Panc1 (cell line): ENCODE results near the gene RNASE7. TPM values are rescaled to one million over a fixed set of nuclear protein-coding genes. Genes with fewer than 3 reads are reported as not detected.

ENCODE experiments used
- ATAC-seq: fragments of 200-7000 bp; cut with Tn5 transposase; 2 replicates; pipeline ENCODE4 v1.9.1; 2020; ENCODE audit warnings: mild to moderate bottlenecking, moderate library complexity
- BruUV-seq: library from RNA; stranded (reverse); fragments of 400-500 nt; replicated peaks from 2 replicates; lab custom pipeline; 2021; lab: Mats Ljungman, UMichigan
- CTCF ChIA-PET: fragments of 300-600 bp; sonication (Branson Sonifier 250); formaldehyde crosslinking; loops from one replicate; lab custom pipeline; 2022; ENCODE audit warnings: antibody characterized with exemption; lab: Charles Lee
- POLR2A ChIA-PET: fragments of 300-600 bp; sonication (Branson Sonifier 250); formaldehyde crosslinking; loops from one replicate; lab custom pipeline; 2022; ENCODE audit warnings: antibody characterized with exemption; lab: Charles Lee
- DNase-seq: peaks from one replicate; pipeline ENCODE4 v3.0.0-alpha.2; 2010; ENCODE audit warnings: low read depth, low spot score
- H3K27ac ChIP-seq: 2 replicates; pipeline ENCODE4 v1.5.1; 2011; ENCODE audit warnings: mild to moderate bottlenecking, low read length, inconsistent platforms
- H3K27me3 ChIP-seq: fragments of 200-500 bp; sonication (Bioruptor generic); 2 replicates; pipeline ENCODE4 v1.6.0; 2014; ENCODE audit warnings: low read length, inconsistent platforms; ENCODE audit not compliant: control insufficient read depth, insufficient read depth
- H3K36me3 ChIP-seq: fragments of 200-500 bp; sonication (Bioruptor generic); 2 replicates; pipeline ENCODE4 v1.5.1; 2014; ENCODE audit warnings: inconsistent platforms, mild to moderate bottlenecking, low read length, moderate library complexity; ENCODE audit not compliant: control insufficient read depth, insufficient read depth
- H3K4me1 ChIP-seq: 2 replicates; pipeline ENCODE4 v1.5.1; 2011; ENCODE audit warnings: inconsistent platforms, mild to moderate bottlenecking, low read length, moderate library complexity; ENCODE audit not compliant: control insufficient read depth, insufficient read depth
- H3K4me3 ChIP-seq, 2 experiments: 2 replicates each; pipeline ENCODE4 v1.5.1; 2011 to 2012; ENCODE audit warnings: low read depth in 2 of 2, low read length in 2 of 2, mild to moderate bottlenecking in 2 of 2, inconsistent platforms in 1 of 2, moderate library complexity in 1 of 2
- H3K9me3 ChIP-seq: fragments of 200-500 bp; sonication (Bioruptor generic); 2 replicates; pipeline ENCODE4 v1.5.1; 2014; ENCODE audit warnings: low read depth, mild to moderate bottlenecking, inconsistent platforms, low read length, moderate library complexity; ENCODE audit not compliant: control insufficient read depth, insufficient read depth
- POLR2AphosphoS5 ChIP-seq: IDR thresholded peaks from 2 replicates; pipeline ENCODE4 v1.6.1; 2012; ENCODE audit warnings: mild to moderate bottlenecking, low read depth, low read length, moderate library complexity
- SIN3A ChIP-seq: IDR thresholded peaks from 2 replicates; pipeline ENCODE4 v1.6.1; 2012; ENCODE audit warnings: low read depth, mild to moderate bottlenecking, low read length, moderate library complexity, borderline replicate concordance; ENCODE audit not compliant: insufficient read depth
- TCF7L2 ChIP-seq: IDR thresholded peaks from 2 replicates; pipeline ENCODE4 v1.6.1; 2011; ENCODE audit warnings: mild to moderate bottlenecking, low read depth, low read length, inconsistent platforms
- in situ Hi-C: cut with HindIII; loops from 2 replicates; pipeline ENCODE4 v1.10.0; 2016; ENCODE audit warnings: low sequenced_read_pairs, low pct_unique_long_range_greater_than_20kb
- intact Hi-C: fragments of 100-400 bp; cut with micrococcal nuclease; formaldehyde crosslinking; loops from one replicate; pipeline ENCODE4 v1.10.0; 2022; ENCODE audit not compliant: unreplicated experiment
- total RNA-seq: library from RNA; stranded (reverse); gene quantifications from one replicate; pipeline ENCODE4 v1.2.1, GENCODE V29; 2021; ENCODE audit not compliant: unreplicated experiment
- TF ChIP-seq, protein P1 (sequence below), 2 experiments: IDR thresholded peaks; 2 replicates each; pipeline ENCODE4 v1.6.1; 2011 to 2012; ENCODE audit warnings: low read depth in 2 of 2, control low read depth in 1 of 2, low read length in 1 of 2, mild to moderate bottlenecking in 1 of 2, moderate library complexity in 1 of 2; ENCODE audit not compliant: insufficient read depth in 1 of 2
- TF ChIP-seq, protein P2 (sequence below): fragments of 450-650 bp; IDR thresholded peaks from 2 replicates; pipeline ENCODE4 v1.5.1; 2017; ENCODE audit warnings: mild to moderate bottlenecking

RNASE7 gene
- total RNA-seq, 1 experiment from 2014 or later, result not detected

DNA sequence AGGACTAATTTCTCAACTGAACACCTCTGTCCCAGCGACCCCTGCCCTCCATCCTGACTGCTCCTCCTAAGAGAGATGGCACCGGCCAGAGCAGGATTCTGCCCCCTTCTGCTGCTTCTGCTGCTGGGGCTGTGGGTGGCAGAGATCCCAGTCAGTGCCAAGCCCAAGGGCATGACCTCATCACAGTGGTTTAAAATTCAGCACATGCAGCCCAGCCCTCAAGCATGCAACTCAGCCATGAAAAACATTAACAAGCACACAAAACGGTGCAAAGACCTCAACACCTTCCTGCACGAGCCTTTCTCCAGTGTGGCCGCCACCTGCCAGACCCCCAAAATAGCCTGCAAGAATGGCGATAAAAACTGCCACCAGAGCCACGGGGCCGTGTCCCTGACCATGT lies 756 bp downstream of the RNASE7 start:
- H3K4me3 ChIP-seq, result no peak overlapping the region
- H3K36me3 ChIP-seq, result no peaks in the 10 kb centered on the region
- no peak overlapping the region for H3K27ac ChIP-seq
- TF ChIP-seq TCF7L2 (no peak), POLR2AphosphoS5 (no peak), SIN3A (no peak)
- TF ChIP-seq, protein P1, sequence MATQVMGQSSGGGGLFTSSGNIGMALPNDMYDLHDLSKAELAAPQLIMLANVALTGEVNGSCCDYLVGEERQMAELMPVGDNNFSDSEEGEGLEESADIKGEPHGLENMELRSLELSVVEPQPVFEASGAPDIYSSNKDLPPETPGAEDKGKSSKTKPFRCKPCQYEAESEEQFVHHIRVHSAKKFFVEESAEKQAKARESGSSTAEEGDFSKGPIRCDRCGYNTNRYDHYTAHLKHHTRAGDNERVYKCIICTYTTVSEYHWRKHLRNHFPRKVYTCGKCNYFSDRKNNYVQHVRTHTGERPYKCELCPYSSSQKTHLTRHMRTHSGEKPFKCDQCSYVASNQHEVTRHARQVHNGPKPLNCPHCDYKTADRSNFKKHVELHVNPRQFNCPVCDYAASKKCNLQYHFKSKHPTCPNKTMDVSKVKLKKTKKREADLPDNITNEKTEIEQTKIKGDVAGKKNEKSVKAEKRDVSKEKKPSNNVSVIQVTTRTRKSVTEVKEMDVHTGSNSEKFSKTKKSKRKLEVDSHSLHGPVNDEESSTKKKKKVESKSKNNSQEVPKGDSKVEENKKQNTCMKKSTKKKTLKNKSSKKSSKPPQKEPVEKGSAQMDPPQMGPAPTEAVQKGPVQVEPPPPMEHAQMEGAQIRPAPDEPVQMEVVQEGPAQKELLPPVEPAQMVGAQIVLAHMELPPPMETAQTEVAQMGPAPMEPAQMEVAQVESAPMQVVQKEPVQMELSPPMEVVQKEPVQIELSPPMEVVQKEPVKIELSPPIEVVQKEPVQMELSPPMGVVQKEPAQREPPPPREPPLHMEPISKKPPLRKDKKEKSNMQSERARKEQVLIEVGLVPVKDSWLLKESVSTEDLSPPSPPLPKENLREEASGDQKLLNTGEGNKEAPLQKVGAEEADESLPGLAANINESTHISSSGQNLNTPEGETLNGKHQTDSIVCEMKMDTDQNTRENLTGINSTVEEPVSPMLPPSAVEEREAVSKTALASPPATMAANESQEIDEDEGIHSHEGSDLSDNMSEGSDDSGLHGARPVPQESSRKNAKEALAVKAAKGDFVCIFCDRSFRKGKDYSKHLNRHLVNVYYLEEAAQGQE (IDR thresholded peaks at IDR 0.05; ENCODE audit: insufficient read depth in 1 of 2, low read depth in 2 of 2, low read length in 1 of 2), result no peak
- TF ChIP-seq, protein P2, sequence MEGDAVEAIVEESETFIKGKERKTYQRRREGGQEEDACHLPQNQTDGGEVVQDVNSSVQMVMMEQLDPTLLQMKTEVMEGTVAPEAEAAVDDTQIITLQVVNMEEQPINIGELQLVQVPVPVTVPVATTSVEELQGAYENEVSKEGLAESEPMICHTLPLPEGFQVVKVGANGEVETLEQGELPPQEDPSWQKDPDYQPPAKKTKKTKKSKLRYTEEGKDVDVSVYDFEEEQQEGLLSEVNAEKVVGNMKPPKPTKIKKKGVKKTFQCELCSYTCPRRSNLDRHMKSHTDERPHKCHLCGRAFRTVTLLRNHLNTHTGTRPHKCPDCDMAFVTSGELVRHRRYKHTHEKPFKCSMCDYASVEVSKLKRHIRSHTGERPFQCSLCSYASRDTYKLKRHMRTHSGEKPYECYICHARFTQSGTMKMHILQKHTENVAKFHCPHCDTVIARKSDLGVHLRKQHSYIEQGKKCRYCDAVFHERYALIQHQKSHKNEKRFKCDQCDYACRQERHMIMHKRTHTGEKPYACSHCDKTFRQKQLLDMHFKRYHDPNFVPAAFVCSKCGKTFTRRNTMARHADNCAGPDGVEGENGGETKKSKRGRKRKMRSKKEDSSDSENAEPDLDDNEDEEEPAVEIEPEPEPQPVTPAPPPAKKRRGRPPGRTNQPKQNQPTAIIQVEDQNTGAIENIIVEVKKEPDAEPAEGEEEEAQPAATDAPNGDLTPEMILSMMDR, result no peak
- ChIA-PET CTCF (interaction anchor here (1.2 kb wide), 1 partner anchor 28 kb away, joined by 5 read pairs; no protein-coding TSS in a partner anchor), POLR2A (no interaction called here)
- BruUV-seq, result no TSS peak
- in situ Hi-C loops (no loop called here), intact Hi-C loops (no loop called here)
- H3K27me3 ChIP-seq, result peaks cover 2% of the 10 kb centered on the region
- H3K9me3 ChIP-seq, result no peaks in the 10 kb centered on the region
- DNase-seq (no peak), ATAC-seq (no peak)
- H3K4me1 ChIP-seq, result no peaks in the 10 kb centered on the region

DNA sequence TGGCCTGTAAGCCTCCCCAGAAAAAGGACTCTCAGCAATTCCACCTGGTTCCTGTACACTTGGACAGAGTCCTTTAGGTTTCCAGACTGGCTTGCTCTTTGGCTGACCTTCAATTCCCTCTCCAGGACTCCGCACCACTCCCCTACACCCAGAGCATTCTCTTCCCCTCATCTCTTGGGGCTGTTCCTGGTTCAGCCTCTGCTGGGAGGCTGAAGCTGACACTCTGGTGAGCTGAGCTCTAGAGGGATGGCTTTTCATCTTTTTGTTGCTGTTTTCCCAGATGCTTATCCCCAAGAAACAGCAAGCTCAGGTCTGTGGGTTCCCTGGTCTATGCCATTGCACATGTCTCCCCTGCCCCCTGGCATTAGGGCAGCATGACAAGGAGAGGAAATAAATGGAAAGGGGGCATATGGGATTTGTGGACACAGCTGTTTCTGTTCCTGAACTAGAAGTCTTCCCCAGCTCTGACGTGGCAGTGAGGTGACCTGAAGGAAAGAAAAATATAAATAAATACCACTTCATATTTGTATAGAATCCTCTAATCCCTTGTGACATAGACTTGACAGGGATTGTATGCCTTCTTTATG lies 1.3 kb downstream of the RNASE7 start:
- in situ Hi-C loops (no loop called here), intact Hi-C loops (no loop called here)
- Histone ChIP-seq H3K27ac (no peak overlapping the region), H3K36me3 (no peaks in the 10 kb centered on the region), H3K27me3 (peaks cover 2% of the 10 kb centered on the region), H3K4me1 (no peaks in the 10 kb centered on the region), H3K4me3 (no peak overlapping the region), H3K9me3 (no peaks in the 10 kb centered on the region)
- POLR2A ChIA-PET, result no interaction called here
- BruUV-seq, result no TSS peak
- DNase-seq (no peak), ATAC-seq (no peak)
- TF ChIP-seq TCF7L2 (no peak), POLR2AphosphoS5 (no peak), SIN3A (no peak)
- TF ChIP-seq, protein P2, result no peak
- TF ChIP-seq, protein P1 (IDR thresholded peaks at IDR 0.05; ENCODE audit: insufficient read depth in 1 of 2, low read depth in 2 of 2, low read length in 1 of 2), result no peak
- CTCF ChIA-PET, result interaction anchor here (0.5 to 1.2 kb wide), 3 partner anchors 29 to 171 kb away, joined by 4 to 5 read pairs (median 5); no protein-coding TSS in a partner anchor
